ENCODE measurements around the gene HDAC9. TPM values are rescaled to one million over a fixed set of nuclear protein-coding genes. Genes with fewer than 3 reads are reported as not detected.

The HDAC9 gene
- polyA plus RNA-seq, 1 of the 3 experiments (the other 2 are of a cell fraction): 11.6 TPM

DNA sequence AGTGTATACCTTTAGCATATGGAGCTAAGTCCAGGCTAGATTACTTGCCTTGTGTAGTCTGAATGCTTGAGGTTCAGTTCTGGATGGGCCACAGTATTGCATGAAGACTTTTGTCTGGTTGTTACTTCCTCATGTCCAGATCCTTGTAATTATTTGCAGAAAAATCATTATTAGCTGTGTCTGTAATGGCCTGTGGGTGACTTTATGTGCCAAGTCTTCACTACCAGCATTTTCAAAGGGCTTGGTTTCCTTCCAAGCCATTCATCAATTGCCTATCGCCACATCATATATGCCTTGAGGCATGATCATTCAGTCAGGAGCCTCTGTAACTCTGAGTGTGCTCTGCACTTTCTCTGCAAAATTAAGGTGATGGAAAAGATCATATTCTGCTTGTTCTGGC lies 13.8 kb upstream of the HDAC9 start:
- TF ChIP-seq EP300 (IDR thresholded peaks at IDR 0.05; ENCODE audit: borderline replicate concordance in 1 of 2, low read depth in 1 of 2, low read length in 1 of 2) (peak in 1 of 2 experiments; percentile 83; a peak in 2 of 4 replicates), MXI1 (IDR thresholded peaks at IDR 0.05; ENCODE audit: low read depth, low read length) (no peak), GATA2 (CRISPR knock-in tag; IDR thresholded peaks at IDR 0.05) (0 out of 2 replicates have a peak, but pooled peaks have one; percentile 38), SIN3A (IDR thresholded peaks at IDR 0.05; ENCODE audit: borderline replicate concordance, low read depth, low read length) (no peak), RCOR1 (IDR thresholded peaks at IDR 0.05; ENCODE audit: low read length) (peak; percentile 58; the same call in 1 of the 2 replicates), RXRA (IDR thresholded peaks at IDR 0.05; ENCODE audit: borderline replicate concordance, low read depth) (no peak)
- TF ChIP-seq, protein P1, sequence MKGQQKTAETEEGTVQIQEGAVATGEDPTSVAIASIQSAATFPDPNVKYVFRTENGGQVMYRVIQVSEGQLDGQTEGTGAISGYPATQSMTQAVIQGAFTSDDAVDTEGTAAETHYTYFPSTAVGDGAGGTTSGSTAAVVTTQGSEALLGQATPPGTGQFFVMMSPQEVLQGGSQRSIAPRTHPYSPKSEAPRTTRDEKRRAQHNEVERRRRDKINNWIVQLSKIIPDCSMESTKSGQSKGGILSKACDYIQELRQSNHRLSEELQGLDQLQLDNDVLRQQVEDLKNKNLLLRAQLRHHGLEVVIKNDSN (IDR thresholded peaks at IDR 0.05; ENCODE audit: borderline replicate concordance, low read depth): no peak
- TF ChIP-seq, protein P2, sequence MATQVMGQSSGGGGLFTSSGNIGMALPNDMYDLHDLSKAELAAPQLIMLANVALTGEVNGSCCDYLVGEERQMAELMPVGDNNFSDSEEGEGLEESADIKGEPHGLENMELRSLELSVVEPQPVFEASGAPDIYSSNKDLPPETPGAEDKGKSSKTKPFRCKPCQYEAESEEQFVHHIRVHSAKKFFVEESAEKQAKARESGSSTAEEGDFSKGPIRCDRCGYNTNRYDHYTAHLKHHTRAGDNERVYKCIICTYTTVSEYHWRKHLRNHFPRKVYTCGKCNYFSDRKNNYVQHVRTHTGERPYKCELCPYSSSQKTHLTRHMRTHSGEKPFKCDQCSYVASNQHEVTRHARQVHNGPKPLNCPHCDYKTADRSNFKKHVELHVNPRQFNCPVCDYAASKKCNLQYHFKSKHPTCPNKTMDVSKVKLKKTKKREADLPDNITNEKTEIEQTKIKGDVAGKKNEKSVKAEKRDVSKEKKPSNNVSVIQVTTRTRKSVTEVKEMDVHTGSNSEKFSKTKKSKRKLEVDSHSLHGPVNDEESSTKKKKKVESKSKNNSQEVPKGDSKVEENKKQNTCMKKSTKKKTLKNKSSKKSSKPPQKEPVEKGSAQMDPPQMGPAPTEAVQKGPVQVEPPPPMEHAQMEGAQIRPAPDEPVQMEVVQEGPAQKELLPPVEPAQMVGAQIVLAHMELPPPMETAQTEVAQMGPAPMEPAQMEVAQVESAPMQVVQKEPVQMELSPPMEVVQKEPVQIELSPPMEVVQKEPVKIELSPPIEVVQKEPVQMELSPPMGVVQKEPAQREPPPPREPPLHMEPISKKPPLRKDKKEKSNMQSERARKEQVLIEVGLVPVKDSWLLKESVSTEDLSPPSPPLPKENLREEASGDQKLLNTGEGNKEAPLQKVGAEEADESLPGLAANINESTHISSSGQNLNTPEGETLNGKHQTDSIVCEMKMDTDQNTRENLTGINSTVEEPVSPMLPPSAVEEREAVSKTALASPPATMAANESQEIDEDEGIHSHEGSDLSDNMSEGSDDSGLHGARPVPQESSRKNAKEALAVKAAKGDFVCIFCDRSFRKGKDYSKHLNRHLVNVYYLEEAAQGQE (IDR thresholded peaks at IDR 0.05; ENCODE audit: low read depth, low read length): no peak
- H3K4me1 ChIP-seq (ENCODE audit: control insufficient read depth in 1 of 2, insufficient read depth in 2 of 2, low read depth in 1 of 2, low read length in 1 of 2): peaks cover 0 to 18% of the 10 kb centered on the region in 2 experiments; a peak in 2 of 4 replicates
- H4K20me1 ChIP-seq (ENCODE audit: insufficient read depth): no peaks in the 10 kb centered on the region
- no peaks in the 10 kb centered on the region for H3K27me3 ChIP-seq (ENCODE audit: insufficient read depth)
- no peak overlapping the region for H2AFZ ChIP-seq (ENCODE audit: low read depth)
- H3F3A ChIP-seq (replicated peaks; ENCODE audit: insufficient read depth): no peaks in the 10 kb centered on the region
- H3K9me3 ChIP-seq: no peaks in the 10 kb centered on the region
- ChIA-PET CTCF (interaction anchor here (1.4 to 1.9 kb wide), 3 partner anchors 9 to 129 kb away, joined by 4 to 7 read pairs (median 5); partner anchors contain the start of gene HDAC9), POLR2A (no interaction called here)
- H3K4me3 ChIP-seq (ENCODE audit: low read depth in 2 of 2, low read length in 1 of 2): no peak overlapping the region
- no peaks in the 10 kb centered on the region for H3K36me3 ChIP-seq (replicated peaks in 1 of 2; ENCODE audit: control insufficient read depth in 1 of 2, insufficient read depth in 2 of 2, low read length in 1 of 2)
- 84% methylated on average over 1 of the region's 1 CpG for WGBS (ENCODE audit: low lambda C conversion rate)
- no peaks in the 10 kb centered on the region for H3K79me2 ChIP-seq (ENCODE audit: insufficient read depth)
- no peaks in the 10 kb centered on the region for H3K9me2 ChIP-seq
- DNase-seq: no peak
- H3K9ac ChIP-seq: no peak overlapping the region
- no peak overlapping the region for H3K4me2 ChIP-seq
- peak overlapping the region in 1 of 2 experiments; percentile 77; a peak in 2 of 4 replicates for H3K27ac ChIP-seq (ENCODE audit: low read depth in 2 of 2, low read length in 1 of 2)

- no peak overlapping the region for H3K9ac ChIP-seq
- 87% methylated on average over 1 of the region's 1 CpG for WGBS (ENCODE audit: low lambda C conversion rate)
These were observed 7.5 kb upstream of the HDAC9 start for GRCh38 chr7:18488049-18488448.

More at GRCh38 chr7:18488049-18488448, 7.5 kb upstream of the HDAC9 start:
- no peak for DNase-seq
- ChIA-PET CTCF (interaction anchor here (1.4 to 1.6 kb wide), 3 partner anchors 15 to 135 kb away, joined by 4 read pairs; no protein-coding TSS in a partner anchor), POLR2A (no interaction called here)
- Histone ChIP-seq H3K9me3 (no peaks in the 10 kb centered on the region), H3K27ac (ENCODE audit: low read depth in 2 of 2, low read length in 1 of 2) (no peak overlapping the region), H3K9me2 (no peaks in the 10 kb centered on the region), H3K4me2 (no peak overlapping the region), H3K27me3 (ENCODE audit: insufficient read depth) (no peaks in the 10 kb centered on the region), H3K36me3 (replicated peaks in 1 of 2; ENCODE audit: control insufficient read depth in 1 of 2, insufficient read depth in 2 of 2, low read length in 1 of 2) (no peaks in the 10 kb centered on the region), H3K79me2 (ENCODE audit: insufficient read depth) (no peaks in the 10 kb centered on the region), H3K4me3 (ENCODE audit: low read depth in 2 of 2, low read length in 1 of 2) (no peak overlapping the region), H3K4me1 (ENCODE audit: control insufficient read depth in 1 of 2, insufficient read depth in 2 of 2, low read depth in 1 of 2, low read length in 1 of 2) (peaks cover 0 to 2% of the 10 kb centered on the region in 2 experiments; a peak in 2 of 4 replicates), H4K20me1 (ENCODE audit: insufficient read depth) (no peaks in the 10 kb centered on the region), H3F3A (replicated peaks; ENCODE audit: insufficient read depth) (no peaks in the 10 kb centered on the region), H2AFZ (ENCODE audit: low read depth) (no peak overlapping the region)
- TF ChIP-seq EZH2phosphoT487 (IDR thresholded peaks at IDR 0.05; ENCODE audit: borderline replicate concordance, low read depth) (no peak), CHD2 (IDR thresholded peaks at IDR 0.05; ENCODE audit: low read length, partially characterized antibody) (no peak), FOXJ3 (CRISPR knock-in tag; IDR thresholded peaks at IDR 0.05) (no peak), FOXM1 (IDR thresholded peaks at IDR 0.05; ENCODE audit: low read depth) (no peak), YY1 (IDR thresholded peaks at IDR 0.05; ENCODE audit: low read depth) (no peak), EP300 (IDR thresholded peaks at IDR 0.05; ENCODE audit: borderline replicate concordance in 1 of 2, low read depth in 1 of 2, low read length in 1 of 2) (no peak)

All from SK-N-SH (cell line).